K562 (cell line): ENCODE measurements around the gene NAT14. TPM values are rescaled to one million over a fixed set of nuclear protein-coding genes. Genes with fewer than 3 reads are reported as not detected.

Experiments used
- ATAC-seq: fragments of 200-7000 bp; cut with Tn5 transposase; 3 replicates; pipeline ENCODE4 v1.9.1; 2020; ENCODE audit warnings: moderate library complexity
- BruUV-seq: library from RNA; stranded (reverse); fragments of 400-500 nt; replicated peaks from 2 replicates; lab custom pipeline; 2021; lab: Mats Ljungman, UMichigan
- CTCF ChIA-PET: fragments of 300-600 bp; formaldehyde crosslinking; extraction: SDS; loops from one replicate; lab custom pipeline; 2021; ENCODE audit warnings: low intra/inter-chr PET ratio; lab: Yijun Ruan, JAX
- POLR2A ChIA-PET: fragments of 300-600, 350-650 bp; sonication (Branson Sonifier 250); formaldehyde crosslinking; extraction: SDS; loops from one replicate; lab custom pipeline; 2021; ENCODE audit warnings: antibody characterized with exemption, inconsistent platforms; lab: Yijun Ruan, JAX
- DNase-seq, 4 experiments: peaks; one replicate each; pipeline versions ENCODE4 v3.0.0 to v3.0.0-alpha.2; 2011 to 2018; ENCODE audit warnings: low spot score in 3 of 4, mixed read lengths in 3 of 4; ENCODE audit errors: extremely low read depth in 1 of 4
- FAIRE-seq: peaks from 2 replicates; lab custom pipeline; 2011; peaks lifted over from hg19 to GRCh38; lab: Jason Lieb, UNC
- H2AFZ ChIP-seq: 2 replicates; pipeline ENCODE4 v1.6.0; 2011; ENCODE audit warnings: low read depth, low read length, control low read depth, inconsistent platforms
- H3K27ac ChIP-seq: fragments of 200-600 bp; 3 replicates; pipeline ENCODE4 v1.8.0; 2011; ENCODE audit warnings: low read depth, mild to moderate bottlenecking, control low read depth, inconsistent platforms, low read length, moderate library complexity, mixed read lengths; ENCODE audit errors: extremely low read depth
- H3K27me3 ChIP-seq, 2 experiments: fragments of 300-600 bp in 1 of 2; 2 replicates in 1 of 2; 3 replicates in 1 of 2; pipeline versions ENCODE4 v1.6.0 to v1.8.0; 2011; ENCODE audit warnings: inconsistent platforms in 2 of 2, low read length in 2 of 2, mild to moderate bottlenecking in 1 of 2, mixed read lengths in 1 of 2, moderate library complexity in 1 of 2; ENCODE audit not compliant: control insufficient read depth in 2 of 2, insufficient read depth in 2 of 2
- H3K36me3 ChIP-seq: fragments of 300-600 bp; 3 replicates; pipeline ENCODE4 v1.8.0; 2011; ENCODE audit warnings: mild to moderate bottlenecking, low read length, inconsistent platforms; ENCODE audit not compliant: control insufficient read depth, insufficient read depth
- H3K4me1 ChIP-seq, 2 experiments: fragments of 200-600 bp in 1 of 2; replicated peaks in 1 of 2; 2 replicates in 1 of 2; 3 replicates in 1 of 2; pipeline versions ENCODE4 v1.5.1 to v1.8.0; 2011; ENCODE audit warnings: inconsistent platforms in 2 of 2, low read length in 2 of 2, mild to moderate bottlenecking in 1 of 2, mixed read lengths in 1 of 2, moderate library complexity in 1 of 2; ENCODE audit not compliant: control insufficient read depth in 2 of 2, insufficient read depth in 2 of 2
- H3K4me2 ChIP-seq: 2 replicates; pipeline ENCODE4 v1.6.1; 2011; ENCODE audit warnings: low read length, control low read depth, inconsistent platforms, mixed read lengths; ENCODE audit not compliant: insufficient read depth
- H3K4me3 ChIP-seq: fragments of 200-600 bp; sonication (generic), shearing (Covaris generic); 2 replicates; pipeline ENCODE4 v1.5.1; 2016; ENCODE audit warnings: control low read depth, inconsistent platforms
- H3K79me2 ChIP-seq: fragments of 200-600 bp; 3 replicates; pipeline ENCODE4 v1.8.0; 2011; ENCODE audit warnings: low read length, inconsistent platforms; ENCODE audit not compliant: control insufficient read depth, insufficient read depth
- H3K9ac ChIP-seq, 2 experiments: 2 replicates each; pipeline versions ENCODE4 v1.6.0 to v1.6.1; 2011; ENCODE audit warnings: low read depth in 2 of 2, low read length in 2 of 2, control low read depth in 1 of 2, inconsistent platforms in 1 of 2, mild to moderate bottlenecking in 1 of 2, mixed read lengths in 1 of 2; ENCODE audit not compliant: insufficient read depth in 1 of 2
- H3K9me1 ChIP-seq: one replicate; pipeline ENCODE4 v1.6.0; 2011; ENCODE audit warnings: inconsistent platforms, mild to moderate bottlenecking, low read length, moderate library complexity; ENCODE audit not compliant: control insufficient read depth, insufficient read depth
- H3K9me3 ChIP-seq: replicated peaks from 2 replicates; pipeline ENCODE4 v1.5.1; 2011; ENCODE audit warnings: low read depth, low read length, inconsistent platforms; ENCODE audit not compliant: control insufficient read depth, insufficient read depth
- H4K20me1 ChIP-seq: replicated peaks from 2 replicates; pipeline ENCODE4 v1.6.1; 2011; ENCODE audit warnings: low read length, inconsistent platforms, mixed read lengths; ENCODE audit not compliant: control insufficient read depth, insufficient read depth
- ATF3 ChIP-seq, 2 experiments: fragments of 450-650 bp in 1 of 2; sonication (generic) in 1 of 2; formaldehyde crosslinking in 1 of 2; IDR thresholded peaks in 1 of 2; conservative IDR thresholded peaks in 1 of 2; 2 replicates each; pipeline versions ENCODE4 v1.6.1 to v1.8.1; 2016 to 2023; ENCODE audit warnings: mild to moderate bottlenecking in 2 of 2, moderate library complexity in 2 of 2, inconsistent platforms in 1 of 2, missing genetic modification reagents in 1 of 2
- HMGN3 ChIP-seq: IDR thresholded peaks from 2 replicates; pipeline ENCODE4 v1.6.1; 2011; ENCODE audit warnings: borderline replicate concordance, low read depth, mild to moderate bottlenecking, mixed read lengths, low read length; ENCODE audit not compliant: insufficient read length; ENCODE audit errors: extremely low read depth
- MAFF ChIP-seq: IDR thresholded peaks from 2 replicates; pipeline ENCODE4 v1.6.1; 2012; ENCODE audit warnings: low read length, improper control_type of control experiment
- MEIS2 ChIP-seq: fragments of 450-650 bp; IDR thresholded peaks from 2 replicates; pipeline ENCODE4 v1.6.1; 2014; ENCODE audit warnings: mild to moderate bottlenecking; ENCODE audit not compliant: partially characterized antibody
- RBM14 ChIP-seq: fragments of 200-400 bp; formaldehyde crosslinking; IDR thresholded peaks from 2 replicates; pipeline ENCODE4 v1.6.1; 2018; ENCODE audit warnings: low read depth, mild to moderate bottlenecking, low read length, moderate library complexity, borderline replicate concordance; ENCODE audit not compliant: insufficient read depth
- ZNF124 ChIP-seq: sonication (generic); formaldehyde crosslinking; IDR thresholded peaks from 2 replicates; pipeline ENCODE4 v1.8.1; 2022; ENCODE audit warnings: missing genetic modification reagents
- WGBS: fragments of 100-300 bp; shearing (Covaris generic); methylation state at CpG from one replicate; pipeline ENCODE4 v1.1.6; 2016; ENCODE audit warnings: low coverage, mixed read lengths; ENCODE audit not compliant: insufficient coverage; ENCODE audit errors: missing lambda C conversion rate; 5-methylcytosine and 5-hydroxymethylcytosine counted together
- in situ Hi-C: fragments of 300-500 bp; cut with MboI; formaldehyde crosslinking; loops from 4 replicates; pipeline ENCODE4 v1.15.0; 2018; ENCODE audit warnings: inconsistent platforms, mixed read lengths
- intact Hi-C: fragments of 100-400 bp; cut with micrococcal nuclease; formaldehyde crosslinking; loops from 2 replicates; pipeline ENCODE4 v1.14.2; 2022
- polyA plus RNA-seq, 8 experiments: library from polyadenylated mRNA; depleted of rRNA in 4 of 8; stranded (reverse) in 5 of 8; unstranded in 3 of 8; fragments of >200 nt; fragmentation: Nextera tagmentation in 2 of 8; fragmentation: Illumina TruSeq in 1 of 8; extraction: Ambion mirVana in 2 of 8; extraction: Trizol in 1 of 8; gene quantifications; 2 replicates each; pipeline versions ENCODE4 v1.2.1 to v1.2.3, GENCODE V29; 2011 to 2014; ENCODE audit warnings: inconsistent platforms in 1 of 8, missing spikeins in 1 of 8
- total RNA-seq, 7 experiments: library from RNA; depleted of rRNA in 6 of 7; stranded (reverse); fragments of >200 nt in 6 of 7; fragmentation: Illumina TruSeq in 2 of 7; extraction: Trizol in 2 of 7; gene quantifications; 2 replicates each; pipeline versions ENCODE4 v1.2.1 to v1.2.3, GENCODE V29; 2011 to 2021; ENCODE audit warnings: low replicate concordance in 1 of 7
- TF ChIP-seq, protein P1 (sequence below): sonication (generic); formaldehyde crosslinking; IDR thresholded peaks from 2 replicates; pipeline ENCODE4 v1.8.1; 2023; ENCODE audit warnings: mild to moderate bottlenecking, missing genetic modification reagents

Gene NAT14
- total and polyA plus RNA-seq, 9 of the 15 experiments (the other 6 are each of a cell fraction or from before 2014, with no cell fraction given): 2.4 to 77.0 (median 26.7) TPM

GRCh38 chr19:55535965-55536350, 51.0 kb downstream of the NAT14 start:
- Histone ChIP-seq H3K79me2 (no peaks in the 10 kb centered on the region), H3K9me1 (no peaks in the 10 kb centered on the region), H3K9me3 (no peaks in the 10 kb centered on the region), H4K20me1 (no peaks in the 10 kb centered on the region), H3K4me1 (peaks cover 0 to 39% of the 10 kb centered on the region in 2 experiments; a peak in 2 of 5 replicates), H3K27me3 (no peaks in the 10 kb centered on the region), H3K4me3 (no peak overlapping the region), H2AFZ (no peak overlapping the region), H3K9ac (peak overlapping the region in 1 of 2 experiments; percentile 22; a peak in 1 of 4 replicates), H3K36me3 (no peaks in the 10 kb centered on the region), H3K27ac (no peak overlapping the region), H3K4me2 (no peak overlapping the region)
- DNase-seq (no peak), FAIRE-seq (no peak), ATAC-seq (no peak)
- WGBS: 60% methylated on average over 21 of the region's 22 CpGs
- ChIA-PET POLR2A (interaction anchor here (0.8 kb wide), 1 partner anchor 38 kb away, joined by 3 read pairs; no protein-coding TSS in a partner anchor), CTCF (interaction anchor here (0.8 kb wide), 1 partner anchor 19 kb away, joined by 3 read pairs; no protein-coding TSS in a partner anchor)
- intact Hi-C loops (no loop called here), in situ Hi-C loops (no loop called here)
- TF ChIP-seq MAFF: no peak
- TF ChIP-seq RBM14: no peak
- no peak for TF ChIP-seq ATF3 (IDR thresholded peaks at IDR 0.05)
- no peak for TF ChIP-seq ATF3 (CRISPR knock-in tag; conservative IDR thresholded peaks at IDR 0.05)
- no peak for TF ChIP-seq MEIS2
- TF ChIP-seq, protein P1, sequence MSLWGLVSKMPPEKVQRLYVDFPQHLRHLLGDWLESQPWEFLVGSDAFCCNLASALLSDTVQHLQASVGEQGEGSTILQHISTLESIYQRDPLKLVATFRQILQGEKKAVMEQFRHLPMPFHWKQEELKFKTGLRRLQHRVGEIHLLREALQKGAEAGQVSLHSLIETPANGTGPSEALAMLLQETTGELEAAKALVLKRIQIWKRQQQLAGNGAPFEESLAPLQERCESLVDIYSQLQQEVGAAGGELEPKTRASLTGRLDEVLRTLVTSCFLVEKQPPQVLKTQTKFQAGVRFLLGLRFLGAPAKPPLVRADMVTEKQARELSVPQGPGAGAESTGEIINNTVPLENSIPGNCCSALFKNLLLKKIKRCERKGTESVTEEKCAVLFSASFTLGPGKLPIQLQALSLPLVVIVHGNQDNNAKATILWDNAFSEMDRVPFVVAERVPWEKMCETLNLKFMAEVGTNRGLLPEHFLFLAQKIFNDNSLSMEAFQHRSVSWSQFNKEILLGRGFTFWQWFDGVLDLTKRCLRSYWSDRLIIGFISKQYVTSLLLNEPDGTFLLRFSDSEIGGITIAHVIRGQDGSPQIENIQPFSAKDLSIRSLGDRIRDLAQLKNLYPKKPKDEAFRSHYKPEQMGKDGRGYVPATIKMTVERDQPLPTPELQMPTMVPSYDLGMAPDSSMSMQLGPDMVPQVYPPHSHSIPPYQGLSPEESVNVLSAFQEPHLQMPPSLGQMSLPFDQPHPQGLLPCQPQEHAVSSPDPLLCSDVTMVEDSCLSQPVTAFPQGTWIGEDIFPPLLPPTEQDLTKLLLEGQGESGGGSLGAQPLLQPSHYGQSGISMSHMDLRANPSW: no peak
- no peak for TF ChIP-seq HMGN3
- TF ChIP-seq ZNF124 (CRISPR knock-in tag): no peak
- no TSS peak for BruUV-seq
